Measurements from ENCODE around the gene EHMT1. TPM values are rescaled to one million over a fixed set of nuclear protein-coding genes. Genes with fewer than 3 reads are reported as not detected.

EHMT1 gene
- total and polyA plus RNA-seq, 9 of the 15 experiments (the other 6 are each of a cell fraction or from before 2014, with no cell fraction given): 2.2 to 76.0 (median 36.4) TPM

DNA sequence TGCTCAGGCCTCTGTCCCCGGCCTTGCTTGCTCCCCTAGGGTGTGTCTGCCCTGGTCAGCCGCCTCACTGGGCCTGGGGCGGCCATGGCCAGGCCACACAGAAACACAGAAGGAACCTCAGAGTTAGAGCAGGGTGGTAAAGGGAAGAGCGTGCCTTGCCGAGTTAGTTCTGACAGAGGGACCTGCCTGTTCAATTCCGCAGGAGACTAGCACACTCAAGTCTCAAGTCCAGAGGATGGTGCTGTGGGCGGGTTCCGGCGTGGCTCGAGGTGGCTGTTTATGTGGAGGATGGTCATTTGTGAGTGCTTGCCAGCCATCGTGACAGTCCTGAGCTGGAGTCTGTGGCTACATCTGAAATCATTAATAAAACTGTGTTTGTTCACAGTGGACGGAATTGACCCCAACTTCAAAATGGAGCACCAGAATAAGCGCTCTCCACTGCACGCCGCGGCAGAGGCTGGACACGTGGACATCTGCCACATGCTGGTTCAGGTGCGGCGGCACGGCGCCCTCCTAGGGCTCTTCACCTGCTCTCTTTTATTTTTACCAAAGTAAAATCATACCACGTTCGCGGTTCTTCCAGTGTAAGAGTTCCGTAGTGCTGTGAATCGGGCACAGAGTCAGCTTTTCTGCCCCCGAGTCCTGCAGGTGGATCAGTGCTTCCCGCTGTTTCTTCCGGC is 163.2 kb downstream of the EHMT1 start (continued):
- TF ChIP-seq WHSC1 (IDR thresholded peaks at IDR 0.05; ENCODE audit: low read length): no peak
- no peak for TF ChIP-seq ZNF23 (CRISPR knock-in tag; IDR thresholded peaks at IDR 0.05)
- TF ChIP-seq PRMT5 (CRISPR knock-in tag; IDR thresholded peaks at IDR 0.05): no peak
- TF ChIP-seq ASH1L (IDR thresholded peaks at IDR 0.05; ENCODE audit: borderline replicate concordance, low read depth, partially characterized antibody): no peak
- TF ChIP-seq PHF8 (IDR thresholded peaks at IDR 0.05; ENCODE audit: borderline replicate concordance, low read length): no peak
- TF ChIP-seq, protein P1, sequence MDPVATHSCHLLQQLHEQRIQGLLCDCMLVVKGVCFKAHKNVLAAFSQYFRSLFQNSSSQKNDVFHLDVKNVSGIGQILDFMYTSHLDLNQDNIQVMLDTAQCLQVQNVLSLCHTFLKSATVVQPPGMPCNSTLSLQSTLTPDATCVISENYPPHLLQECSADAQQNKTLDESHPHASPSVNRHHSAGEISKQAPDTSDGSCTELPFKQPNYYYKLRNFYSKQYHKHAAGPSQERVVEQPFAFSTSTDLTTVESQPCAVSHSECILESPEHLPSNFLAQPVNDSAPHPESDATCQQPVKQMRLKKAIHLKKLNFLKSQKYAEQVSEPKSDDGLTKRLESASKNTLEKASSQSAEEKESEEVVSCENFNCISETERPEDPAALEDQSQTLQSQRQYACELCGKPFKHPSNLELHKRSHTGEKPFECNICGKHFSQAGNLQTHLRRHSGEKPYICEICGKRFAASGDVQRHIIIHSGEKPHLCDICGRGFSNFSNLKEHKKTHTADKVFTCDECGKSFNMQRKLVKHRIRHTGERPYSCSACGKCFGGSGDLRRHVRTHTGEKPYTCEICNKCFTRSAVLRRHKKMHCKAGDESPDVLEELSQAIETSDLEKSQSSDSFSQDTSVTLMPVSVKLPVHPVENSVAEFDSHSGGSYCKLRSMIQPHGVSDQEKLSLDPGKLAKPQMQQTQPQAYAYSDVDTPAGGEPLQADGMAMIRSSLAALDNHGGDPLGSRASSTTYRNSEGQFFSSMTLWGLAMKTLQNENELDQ (CRISPR knock-in tag; IDR thresholded peaks at IDR 0.05; ENCODE audit: borderline replicate concordance): no peak
- no peak for TF ChIP-seq MTF1 (CRISPR knock-in tag; IDR thresholded peaks at IDR 0.05; ENCODE audit: borderline replicate concordance)
- TF ChIP-seq, protein P2, sequence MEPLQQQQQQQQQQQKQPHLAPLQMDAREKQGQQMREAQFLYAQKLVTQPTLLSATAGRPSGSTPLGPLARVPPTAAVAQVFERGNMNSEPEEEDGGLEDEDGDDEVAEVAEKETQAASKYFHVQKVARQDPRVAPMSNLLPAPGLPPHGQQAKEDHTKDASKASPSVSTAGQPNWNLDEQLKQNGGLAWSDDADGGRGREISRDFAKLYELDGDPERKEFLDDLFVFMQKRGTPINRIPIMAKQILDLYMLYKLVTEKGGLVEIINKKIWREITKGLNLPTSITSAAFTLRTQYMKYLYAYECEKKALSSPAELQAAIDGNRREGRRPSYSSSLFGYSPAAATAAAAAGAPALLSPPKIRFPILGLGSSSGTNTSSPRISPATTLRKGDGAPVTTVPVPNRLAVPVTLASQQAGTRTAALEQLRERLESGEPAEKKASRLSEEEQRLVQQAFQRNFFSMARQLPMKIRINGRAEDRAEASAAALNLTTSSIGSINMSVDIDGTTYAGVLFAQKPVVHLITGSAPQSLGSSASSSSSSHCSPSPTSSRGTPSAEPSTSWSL (CRISPR knock-in tag; IDR thresholded peaks at IDR 0.05; ENCODE audit: borderline replicate concordance): no peak
- no peak for TF ChIP-seq RBM25 (IDR thresholded peaks at IDR 0.05; ENCODE audit: low read depth, low read length, severe bottlenecking)
- no peak for TF ChIP-seq XRCC4 (IDR thresholded peaks at IDR 0.05; ENCODE audit: extremely low read depth, insufficient read depth, insufficient read length)
